ENCODE data around the gene ATXN1. TPM values are rescaled to one million over a fixed set of nuclear protein-coding genes. Genes with fewer than 3 reads are reported as not detected.

Gene ATXN1
- polyA plus RNA-seq, 1 donor from 2014 or later, result 28.2 TPM

DNA sequence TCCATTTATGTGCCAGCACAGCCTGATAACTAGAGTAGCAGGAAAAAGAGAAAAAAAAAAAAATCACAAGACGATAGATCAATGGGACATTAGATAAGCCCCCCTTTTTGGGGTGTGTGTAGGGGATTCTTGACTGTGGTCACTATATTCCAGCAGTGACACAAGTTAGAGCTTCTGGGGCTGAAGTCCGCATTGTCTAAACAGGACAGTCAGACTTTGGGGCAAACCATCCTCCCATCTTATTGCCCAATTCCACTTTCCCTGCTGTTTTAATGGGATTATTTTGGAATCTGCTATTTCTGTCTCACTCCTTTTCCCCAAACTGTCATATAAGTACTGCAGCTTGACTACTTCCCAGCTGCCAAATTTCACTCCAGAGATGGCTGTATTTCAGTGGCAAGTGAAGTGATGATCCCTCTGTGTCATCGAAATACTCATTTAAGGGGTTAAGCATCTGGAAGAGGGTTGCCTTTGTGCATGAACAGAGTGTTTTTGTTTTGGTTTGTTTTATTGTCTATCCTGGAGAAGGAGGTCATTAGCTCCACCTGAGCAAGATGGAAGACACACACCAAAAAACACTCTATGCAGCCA is 182.5 kb downstream of the ATXN1 start:
- no peak for TF ChIP-seq TAF1 (IDR thresholded peaks at IDR 0.05; ENCODE audit: low read depth)
- TF ChIP-seq EP300 (conservative IDR thresholded peaks at IDR 0.05; ENCODE audit: poor library complexity, severe bottlenecking), result no peak
- no peak for TF ChIP-seq RAD21 (conservative IDR thresholded peaks at IDR 0.05)
- TF ChIP-seq EZH2 (IDR thresholded peaks at IDR 0.05; ENCODE audit: borderline replicate concordance, insufficient read depth, low read length, poor library complexity, severe bottlenecking), result no peak
- TF ChIP-seq, protein P1, sequence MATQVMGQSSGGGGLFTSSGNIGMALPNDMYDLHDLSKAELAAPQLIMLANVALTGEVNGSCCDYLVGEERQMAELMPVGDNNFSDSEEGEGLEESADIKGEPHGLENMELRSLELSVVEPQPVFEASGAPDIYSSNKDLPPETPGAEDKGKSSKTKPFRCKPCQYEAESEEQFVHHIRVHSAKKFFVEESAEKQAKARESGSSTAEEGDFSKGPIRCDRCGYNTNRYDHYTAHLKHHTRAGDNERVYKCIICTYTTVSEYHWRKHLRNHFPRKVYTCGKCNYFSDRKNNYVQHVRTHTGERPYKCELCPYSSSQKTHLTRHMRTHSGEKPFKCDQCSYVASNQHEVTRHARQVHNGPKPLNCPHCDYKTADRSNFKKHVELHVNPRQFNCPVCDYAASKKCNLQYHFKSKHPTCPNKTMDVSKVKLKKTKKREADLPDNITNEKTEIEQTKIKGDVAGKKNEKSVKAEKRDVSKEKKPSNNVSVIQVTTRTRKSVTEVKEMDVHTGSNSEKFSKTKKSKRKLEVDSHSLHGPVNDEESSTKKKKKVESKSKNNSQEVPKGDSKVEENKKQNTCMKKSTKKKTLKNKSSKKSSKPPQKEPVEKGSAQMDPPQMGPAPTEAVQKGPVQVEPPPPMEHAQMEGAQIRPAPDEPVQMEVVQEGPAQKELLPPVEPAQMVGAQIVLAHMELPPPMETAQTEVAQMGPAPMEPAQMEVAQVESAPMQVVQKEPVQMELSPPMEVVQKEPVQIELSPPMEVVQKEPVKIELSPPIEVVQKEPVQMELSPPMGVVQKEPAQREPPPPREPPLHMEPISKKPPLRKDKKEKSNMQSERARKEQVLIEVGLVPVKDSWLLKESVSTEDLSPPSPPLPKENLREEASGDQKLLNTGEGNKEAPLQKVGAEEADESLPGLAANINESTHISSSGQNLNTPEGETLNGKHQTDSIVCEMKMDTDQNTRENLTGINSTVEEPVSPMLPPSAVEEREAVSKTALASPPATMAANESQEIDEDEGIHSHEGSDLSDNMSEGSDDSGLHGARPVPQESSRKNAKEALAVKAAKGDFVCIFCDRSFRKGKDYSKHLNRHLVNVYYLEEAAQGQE (IDR thresholded peaks at IDR 0.05; ENCODE audit: borderline replicate concordance), result no peak
- TF ChIP-seq, protein P2, sequence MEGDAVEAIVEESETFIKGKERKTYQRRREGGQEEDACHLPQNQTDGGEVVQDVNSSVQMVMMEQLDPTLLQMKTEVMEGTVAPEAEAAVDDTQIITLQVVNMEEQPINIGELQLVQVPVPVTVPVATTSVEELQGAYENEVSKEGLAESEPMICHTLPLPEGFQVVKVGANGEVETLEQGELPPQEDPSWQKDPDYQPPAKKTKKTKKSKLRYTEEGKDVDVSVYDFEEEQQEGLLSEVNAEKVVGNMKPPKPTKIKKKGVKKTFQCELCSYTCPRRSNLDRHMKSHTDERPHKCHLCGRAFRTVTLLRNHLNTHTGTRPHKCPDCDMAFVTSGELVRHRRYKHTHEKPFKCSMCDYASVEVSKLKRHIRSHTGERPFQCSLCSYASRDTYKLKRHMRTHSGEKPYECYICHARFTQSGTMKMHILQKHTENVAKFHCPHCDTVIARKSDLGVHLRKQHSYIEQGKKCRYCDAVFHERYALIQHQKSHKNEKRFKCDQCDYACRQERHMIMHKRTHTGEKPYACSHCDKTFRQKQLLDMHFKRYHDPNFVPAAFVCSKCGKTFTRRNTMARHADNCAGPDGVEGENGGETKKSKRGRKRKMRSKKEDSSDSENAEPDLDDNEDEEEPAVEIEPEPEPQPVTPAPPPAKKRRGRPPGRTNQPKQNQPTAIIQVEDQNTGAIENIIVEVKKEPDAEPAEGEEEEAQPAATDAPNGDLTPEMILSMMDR (IDR thresholded peaks at IDR 0.05; ENCODE audit: poor library complexity, severe bottlenecking), result no peak
- no peak for TF ChIP-seq SMC3 (conservative IDR thresholded peaks at IDR 0.05; ENCODE audit: poor library complexity)
- TF ChIP-seq MXI1 (conservative IDR thresholded peaks at IDR 0.05; ENCODE audit: poor library complexity, severe bottlenecking), result no peak
- no peak for TF ChIP-seq POLR2AphosphoS5 (IDR thresholded peaks at IDR 0.05)
- no peak overlapping the region for H2AFZ ChIP-seq (ENCODE audit: low read depth, low read length)
- H3K9me3 ChIP-seq (ENCODE audit: low read length), result no peaks in the 10 kb centered on the region
- no peak overlapping the region for H3K4me3 ChIP-seq (ENCODE audit: low read length)
- no peaks in the 10 kb centered on the region for H3K9me2 ChIP-seq (ENCODE audit: insufficient read depth, low read length)
- no peaks in the 10 kb centered on the region for H3K27me3 ChIP-seq (ENCODE audit: insufficient read depth, low read depth, low read length)
- no peaks in the 10 kb centered on the region for H3K79me2 ChIP-seq (replicated peaks; ENCODE audit: insufficient read depth, low read length)
- no peak overlapping the region for H3K9ac ChIP-seq (ENCODE audit: low read length)
- peaks cover 2% of the 10 kb centered on the region for H3F3A ChIP-seq (ENCODE audit: insufficient read depth, low read length, poor library complexity, severe bottlenecking)
- no peak overlapping the region for H3K4me2 ChIP-seq (ENCODE audit: low read length)
- H4K20me1 ChIP-seq (ENCODE audit: insufficient read depth), result no peaks in the 10 kb centered on the region
- no peaks in the 10 kb centered on the region for H3K36me3 ChIP-seq (ENCODE audit: insufficient read depth, low read length)
- H3K27ac ChIP-seq (ENCODE audit: low read length), result no peak overlapping the region

DNA sequence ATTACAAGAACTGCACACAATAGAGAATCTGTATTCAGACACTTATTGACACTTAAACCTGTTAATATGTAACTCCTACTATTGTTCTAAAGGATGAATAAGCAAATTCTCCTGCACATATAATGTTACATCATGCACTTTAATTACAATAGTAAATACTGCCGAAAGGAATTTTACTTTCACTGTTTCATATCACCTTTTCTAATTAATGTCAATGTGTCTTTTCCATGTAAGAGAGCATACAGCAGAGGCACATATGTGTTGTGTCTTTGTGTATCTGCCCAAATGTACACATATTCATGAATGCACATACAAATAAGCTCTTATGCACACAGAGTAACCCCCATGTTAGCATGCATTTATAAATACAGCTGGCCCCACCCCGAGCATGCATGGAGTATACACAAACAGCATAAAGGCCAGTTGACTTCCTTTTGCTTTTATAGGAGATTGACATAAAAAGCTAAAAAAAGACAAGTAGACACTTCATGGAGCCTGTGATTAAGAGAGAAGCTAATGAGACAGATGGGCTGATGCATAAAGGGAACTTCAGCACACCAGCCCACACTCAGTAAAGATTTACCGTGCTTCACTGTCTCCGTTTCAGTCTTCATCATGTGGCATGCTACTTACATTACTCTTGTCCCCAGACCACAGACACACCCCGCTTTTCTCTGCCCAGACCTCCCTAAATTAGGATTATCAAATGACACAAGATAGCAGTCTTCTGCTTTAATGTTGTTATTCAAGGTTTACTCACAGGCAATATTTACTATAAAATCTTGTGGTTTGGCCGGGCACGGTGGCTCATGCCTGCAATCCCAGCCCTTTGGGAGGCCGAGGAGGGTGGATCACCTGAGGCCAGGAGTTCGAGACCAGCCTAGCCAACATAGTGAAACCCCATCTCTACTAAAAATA is 184.6 kb downstream of the ATXN1 start:
- Histone ChIP-seq H2AFZ (ENCODE audit: low read depth, low read length) (no peak overlapping the region), H3K79me2 (replicated peaks; ENCODE audit: insufficient read depth, low read length) (no peaks in the 10 kb centered on the region), H3K27me3 (ENCODE audit: insufficient read depth, low read depth, low read length) (no peaks in the 10 kb centered on the region), H3K4me3 (ENCODE audit: low read length) (no peak overlapping the region), H4K20me1 (ENCODE audit: insufficient read depth) (no peaks in the 10 kb centered on the region), H3K9me2 (ENCODE audit: insufficient read depth, low read length) (no peaks in the 10 kb centered on the region), H3K9me3 (ENCODE audit: low read length) (no peaks in the 10 kb centered on the region), H3K4me2 (ENCODE audit: low read length) (no peak overlapping the region), H3K9ac (ENCODE audit: low read length) (no peak overlapping the region), H3K27ac (ENCODE audit: low read length) (no peak overlapping the region), H3K36me3 (ENCODE audit: insufficient read depth, low read length) (no peaks in the 10 kb centered on the region), H3F3A (ENCODE audit: insufficient read depth, low read length, poor library complexity, severe bottlenecking) (peaks cover 2% of the 10 kb centered on the region)
- TF ChIP-seq, protein P1 (IDR thresholded peaks at IDR 0.05; ENCODE audit: borderline replicate concordance), result no peak
- TF ChIP-seq SMC3 (conservative IDR thresholded peaks at IDR 0.05; ENCODE audit: poor library complexity) (no peak), RAD21 (conservative IDR thresholded peaks at IDR 0.05) (no peak), POLR2AphosphoS5 (IDR thresholded peaks at IDR 0.05) (no peak), EP300 (conservative IDR thresholded peaks at IDR 0.05; ENCODE audit: poor library complexity, severe bottlenecking) (no peak), MXI1 (conservative IDR thresholded peaks at IDR 0.05; ENCODE audit: poor library complexity, severe bottlenecking) (no peak), TAF1 (IDR thresholded peaks at IDR 0.05; ENCODE audit: low read depth) (no peak), EZH2 (IDR thresholded peaks at IDR 0.05; ENCODE audit: borderline replicate concordance, insufficient read depth, low read length, poor library complexity, severe bottlenecking) (no peak)
- TF ChIP-seq, protein P2 (IDR thresholded peaks at IDR 0.05; ENCODE audit: poor library complexity, severe bottlenecking), result no peak

Measured in neural cell (in vitro differentiated cells).